Body of pancreas (tissue), 4 donors: ENCODE data around the gene CCL3.

Source experiments
- CTCF ChIP-seq, 7 experiments: fragments of 450-650 bp in 4 of 7; fragments of 200-600 bp in 3 of 7; sonication (generic) in 3 of 7; IDR thresholded peaks; one replicate each; pipeline ENCODE4 v1.5.1; 2016 to 2019; ENCODE audit warnings: antibody characterized with exemption in 7 of 7
- POLR2A ChIP-seq, 3 donors: fragments of 450-650 bp; IDR thresholded peaks; one replicate each; pipeline ENCODE4 v1.6.1; 2016; ENCODE audit warnings: antibody characterized with exemption in 3 of 3, mild to moderate bottlenecking in 2 of 3

- no peak for TF ChIP-seq CTCF (IDR thresholded peaks at IDR 0.05)
- no peak for TF ChIP-seq POLR2A (IDR thresholded peaks at IDR 0.05)
Measured at GRCh38 chr17:36124879-36125824, 35.2 kb upstream of the CCL3 start.
